NCI-H1436 treated with DMSO at 0.1 percent for 48 hours (cell line): ENCODE results near the gene TUBB3.
"Not testable (repeated sequence)": the region's sequence is repeated elsewhere in the genome, so short reads cannot be mapped to it uniquely, and the experiment has no call there.

Source experiments
- DNase-seq: peaks from one replicate; lab custom pipeline; 2025; lab: John Stamatoyannopoulos, UW

Gene TUBB3

DNA sequence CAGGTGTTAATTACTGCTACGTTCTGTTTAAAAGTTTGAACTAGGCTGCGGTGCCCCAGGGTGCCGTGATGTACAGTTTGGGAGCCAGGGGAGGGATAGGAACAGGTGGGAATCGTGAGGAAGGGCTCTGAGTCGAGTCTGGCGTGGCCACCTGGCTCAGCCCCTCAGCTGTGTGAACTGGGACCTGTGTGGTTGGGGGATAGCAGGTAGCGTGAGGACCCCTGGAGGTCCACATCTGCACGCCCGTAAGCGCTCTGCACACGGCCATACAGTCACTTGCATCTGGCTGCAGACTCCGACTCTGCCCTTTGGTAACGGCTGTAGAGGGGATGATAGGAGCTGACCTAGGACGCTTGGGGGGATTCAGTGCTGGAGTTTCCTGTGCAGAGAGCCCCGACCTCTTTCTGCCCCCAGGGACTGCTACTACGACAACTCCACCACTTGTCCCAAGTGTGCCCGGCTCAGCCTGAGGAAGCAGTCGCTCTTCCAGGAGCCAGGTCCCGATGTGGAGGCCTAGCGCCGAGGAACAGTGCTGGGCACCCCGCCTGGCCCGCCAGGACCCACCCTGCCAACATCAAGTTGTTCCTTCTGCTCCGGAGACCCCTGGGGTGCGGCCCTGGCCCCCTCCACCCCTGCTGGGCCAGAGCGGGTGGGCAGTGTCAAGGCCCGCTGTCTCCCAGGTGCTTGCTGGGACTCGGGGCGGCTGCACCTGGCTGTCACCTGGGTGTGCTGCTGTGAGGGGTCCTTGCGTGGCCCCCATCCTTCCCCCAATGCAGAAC is 42.5 kb downstream of the TUBB3 start:
- DNase-seq, result no peak

DNA sequence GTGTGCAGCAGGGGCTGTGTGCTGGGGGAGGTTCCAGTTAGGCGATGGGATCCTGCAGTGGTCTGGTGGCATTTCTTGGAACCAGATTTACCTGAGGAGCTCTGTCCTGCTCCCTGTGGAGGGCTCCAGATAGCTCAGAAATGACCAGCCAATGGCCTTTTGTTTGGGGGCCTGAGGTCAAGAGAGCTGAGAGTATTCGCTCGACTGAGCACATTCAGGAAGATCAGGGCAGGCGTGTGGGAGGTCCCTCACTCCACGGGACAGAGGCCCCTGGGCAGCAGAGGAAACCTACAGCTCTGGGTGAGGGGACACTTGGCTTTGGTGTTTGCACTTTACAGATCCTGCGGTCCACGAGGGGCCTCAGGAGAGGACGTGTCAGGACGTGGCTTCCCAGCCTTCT is 43.6 kb downstream of the TUBB3 start:
- no peak for DNase-seq

DNA sequence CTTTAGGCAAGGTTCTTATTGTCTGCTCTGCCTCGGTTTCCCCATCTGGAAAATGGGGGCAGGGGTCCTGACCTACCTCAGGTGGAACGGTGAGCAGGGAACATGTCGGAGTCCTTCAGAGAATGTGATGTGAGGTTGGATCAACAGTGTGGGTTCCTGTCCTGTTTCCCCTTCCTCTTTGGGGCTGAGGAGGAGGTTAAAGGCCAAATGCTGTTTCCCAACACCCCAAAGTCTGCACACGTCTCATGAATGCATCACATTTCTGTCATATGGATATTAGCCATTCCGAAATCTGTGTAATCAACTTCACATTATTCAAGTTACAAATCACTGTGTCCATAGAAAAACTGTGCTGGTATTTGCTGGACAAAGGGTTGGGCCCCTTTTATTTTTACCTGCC is 44.3 kb downstream of the TUBB3 start:
- DNase-seq, result not testable (repeated sequence)

DNA sequence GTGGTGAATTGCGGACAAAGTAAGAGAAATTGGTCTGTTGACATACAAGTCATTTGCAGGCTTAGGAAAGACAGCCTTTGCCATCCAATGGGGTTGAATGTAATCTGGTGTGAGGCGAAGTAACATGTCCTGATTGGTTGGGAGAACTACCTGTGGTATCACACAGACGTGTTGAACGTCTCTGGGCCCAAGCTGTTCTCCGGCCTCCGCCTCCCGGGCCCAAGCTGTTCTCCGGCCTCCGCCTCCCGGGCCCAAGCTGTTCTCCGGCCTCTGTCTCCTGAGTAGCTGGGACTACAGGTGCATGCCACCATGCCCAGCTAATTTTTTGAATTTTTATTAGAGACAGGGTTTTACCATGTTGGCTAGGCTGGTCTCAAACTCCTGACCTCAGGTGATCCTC is 44.9 kb downstream of the TUBB3 start:
- DNase-seq, result not testable (repeated sequence)

DNA sequence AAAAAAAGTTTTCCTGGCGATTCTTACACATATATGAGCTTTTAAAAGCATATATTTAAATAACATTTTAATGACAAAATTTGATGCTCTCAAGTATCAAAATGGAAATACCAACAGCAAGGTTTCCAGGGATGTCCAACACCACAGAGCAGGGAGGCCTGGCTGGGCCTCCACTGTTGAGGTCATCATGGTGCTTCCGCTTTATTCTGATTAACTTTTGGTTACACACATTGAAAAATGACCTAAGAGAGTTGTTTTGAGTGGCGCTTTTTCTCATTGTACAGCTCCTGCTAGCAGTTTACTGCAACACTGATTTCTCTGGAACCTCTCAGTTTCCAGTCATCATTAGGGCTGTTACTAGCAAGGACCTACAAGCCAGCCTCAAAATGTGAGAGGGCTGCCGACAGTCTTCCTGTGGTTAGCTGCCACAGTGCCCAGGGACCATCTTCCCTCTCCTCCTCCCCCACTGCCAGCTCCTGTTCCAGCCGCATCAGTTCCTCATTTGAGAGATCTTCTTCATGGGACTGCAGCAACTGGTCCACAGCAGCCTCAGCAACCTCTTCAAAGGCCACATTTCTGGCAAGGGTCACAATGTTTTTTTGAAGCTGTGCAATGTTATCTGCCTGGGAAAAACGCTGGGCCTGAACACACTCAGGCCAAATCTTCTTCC is 46.7 kb downstream of the TUBB3 start:
- DNase-seq, result no peak

DNA sequence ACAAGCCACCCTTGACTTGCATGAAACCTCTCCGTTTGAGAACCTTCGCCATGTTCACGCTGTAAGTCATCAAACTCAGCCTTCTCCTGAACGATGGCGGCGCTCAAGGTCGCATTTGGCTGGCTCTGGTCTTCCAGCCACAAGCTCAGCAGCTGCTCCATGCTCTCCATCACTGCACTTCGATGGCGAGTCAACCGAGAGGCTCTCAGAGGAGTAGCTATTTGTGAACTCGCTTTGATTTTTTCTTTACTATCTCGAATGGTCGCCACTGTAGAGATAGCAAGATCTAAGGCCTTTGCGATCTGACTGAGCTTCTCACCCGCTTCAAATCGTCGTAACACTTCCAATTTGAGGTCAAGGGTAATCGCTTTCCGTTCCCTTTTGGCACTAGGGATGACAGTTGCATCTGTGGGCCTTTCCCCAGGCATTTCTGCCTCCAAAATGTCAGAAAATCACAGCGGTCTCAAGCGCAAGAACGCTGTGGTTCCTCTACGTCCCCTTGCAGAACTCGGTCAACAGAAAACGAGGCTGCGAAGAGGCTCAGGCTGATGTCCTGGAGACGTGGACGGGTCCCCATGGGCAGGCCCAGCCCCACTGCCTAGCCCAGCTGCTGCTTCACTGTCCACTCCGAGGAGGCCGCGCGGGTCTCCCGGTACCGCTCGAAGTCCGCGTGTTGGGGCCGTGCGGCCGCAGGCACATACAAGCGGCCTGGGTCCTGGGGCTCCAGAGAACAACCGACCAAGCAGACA is 48.5 kb downstream of the TUBB3 start:
- no peak for DNase-seq

DNA sequence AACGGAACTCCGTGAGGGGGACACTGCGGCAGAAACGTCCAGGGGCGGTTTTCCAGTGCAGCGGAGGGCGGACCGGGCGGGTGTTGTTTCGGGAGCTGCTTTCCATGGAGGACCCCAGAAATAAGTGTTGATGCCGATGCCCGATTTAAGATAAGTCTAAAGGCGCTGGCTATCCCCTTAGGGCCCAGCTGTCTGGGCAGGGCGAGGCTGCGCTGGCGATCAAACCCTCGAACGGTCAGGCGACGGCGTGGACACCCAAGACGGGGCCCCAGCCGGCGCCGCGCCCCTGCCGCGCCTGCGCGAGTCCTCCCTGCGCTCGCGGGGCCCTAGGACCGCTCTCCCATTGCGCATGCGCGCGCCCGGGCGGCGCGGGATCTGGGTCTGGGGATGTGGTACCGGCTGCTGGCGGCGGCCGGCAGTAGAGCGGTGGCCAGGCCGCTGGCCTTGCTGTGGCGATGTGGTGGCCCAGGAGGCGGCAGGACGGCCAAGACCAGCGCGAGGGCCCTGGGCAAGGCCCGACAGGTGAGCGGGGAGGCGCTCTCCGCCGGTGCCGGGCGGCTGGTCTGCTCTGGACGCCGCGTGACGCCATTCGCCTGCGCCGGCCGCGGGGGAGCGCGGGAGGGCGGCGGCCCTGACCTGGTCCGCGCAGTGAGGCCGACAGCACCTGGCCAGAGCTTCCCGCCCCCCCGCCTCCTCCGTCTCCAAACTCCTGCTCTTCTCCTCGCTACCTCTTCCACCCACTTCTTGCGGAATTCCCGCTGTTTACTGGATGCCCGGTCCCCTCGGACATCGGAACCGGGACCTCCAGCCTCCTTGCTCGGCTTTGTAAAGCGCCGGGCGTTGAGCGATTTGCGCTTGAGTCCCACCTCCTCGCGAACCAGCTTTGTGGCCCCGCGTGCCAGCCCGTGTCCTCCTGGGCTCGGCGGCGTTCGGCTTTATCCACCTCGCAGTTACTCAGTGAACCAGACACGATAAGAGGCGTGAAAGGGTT is 49.4 kb downstream of the TUBB3 start:
- DNase-seq, result peak; percentile 39

DNA sequence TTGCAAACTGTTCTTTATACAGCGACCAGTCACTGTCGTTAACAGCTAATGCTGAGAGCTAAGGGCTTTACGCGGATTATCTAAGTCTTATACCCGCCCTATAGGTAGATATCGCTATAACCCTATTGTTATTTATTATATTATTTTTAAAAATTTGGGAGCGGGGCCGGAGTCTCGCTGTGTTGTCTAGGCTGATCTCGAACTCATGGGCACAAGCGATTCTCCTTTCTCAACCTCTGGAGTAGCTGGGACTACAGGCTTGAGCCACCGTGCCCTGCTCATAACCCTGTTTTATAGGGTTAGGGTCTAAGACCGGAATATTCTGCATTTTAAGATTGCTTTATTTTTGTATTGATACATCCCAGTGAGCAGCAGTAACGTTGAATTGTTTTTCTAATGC is 50.1 kb downstream of the TUBB3 start:
- no peak for DNase-seq

DNA sequence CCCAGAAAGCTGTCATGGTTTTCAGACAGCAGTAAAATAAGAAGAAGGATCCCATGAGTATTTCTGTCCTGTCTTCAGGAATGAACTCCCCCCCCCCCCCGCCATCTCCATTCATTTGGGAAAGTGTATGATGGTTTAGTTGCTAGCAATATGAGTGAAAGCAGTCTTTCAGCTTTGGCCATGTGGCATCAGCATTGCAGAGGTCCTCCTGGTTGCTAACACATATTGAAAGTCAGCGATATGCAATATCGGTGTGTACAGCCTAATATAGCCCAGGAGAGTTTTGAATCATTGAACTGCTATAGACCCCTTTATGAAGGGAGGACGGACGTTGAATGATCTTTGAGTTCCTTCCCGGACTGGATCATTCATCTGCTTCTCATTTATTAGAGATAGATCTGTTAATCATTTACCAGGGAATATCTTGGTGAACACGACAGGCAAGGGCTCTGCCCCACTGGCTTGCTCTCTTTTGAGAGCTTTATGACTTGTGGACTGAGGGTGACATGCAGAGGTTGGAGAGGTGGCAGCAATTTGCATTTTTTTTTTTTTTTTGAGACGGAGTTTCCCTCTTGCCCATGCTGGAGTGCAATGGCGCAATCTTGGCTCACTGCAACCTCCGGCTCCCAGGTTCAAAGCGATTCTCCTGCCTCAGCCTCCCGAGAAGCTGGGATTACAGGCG is 50.7 kb downstream of the TUBB3 start:
- no peak for DNase-seq

DNA sequence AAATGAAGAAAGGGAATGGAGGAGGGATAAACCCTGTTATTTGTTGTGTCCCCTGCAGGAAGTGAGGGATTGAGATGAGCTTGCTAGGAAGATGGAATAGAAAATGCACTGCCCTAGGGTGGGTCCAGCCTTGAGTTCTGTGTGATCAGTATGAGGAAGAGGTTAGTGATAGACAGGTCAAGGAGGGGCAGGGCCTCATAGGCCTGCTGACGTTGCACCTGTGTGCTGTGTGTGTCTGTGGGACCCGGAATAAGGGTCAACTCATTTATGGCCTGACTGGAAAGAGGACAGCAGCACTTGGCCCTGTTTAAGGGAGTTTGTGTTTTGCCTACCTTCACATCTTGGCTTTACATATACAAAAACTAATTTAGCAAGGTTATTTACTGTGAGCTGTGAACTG is 51.7 kb downstream of the TUBB3 start:
- DNase-seq, result no peak

DNA sequence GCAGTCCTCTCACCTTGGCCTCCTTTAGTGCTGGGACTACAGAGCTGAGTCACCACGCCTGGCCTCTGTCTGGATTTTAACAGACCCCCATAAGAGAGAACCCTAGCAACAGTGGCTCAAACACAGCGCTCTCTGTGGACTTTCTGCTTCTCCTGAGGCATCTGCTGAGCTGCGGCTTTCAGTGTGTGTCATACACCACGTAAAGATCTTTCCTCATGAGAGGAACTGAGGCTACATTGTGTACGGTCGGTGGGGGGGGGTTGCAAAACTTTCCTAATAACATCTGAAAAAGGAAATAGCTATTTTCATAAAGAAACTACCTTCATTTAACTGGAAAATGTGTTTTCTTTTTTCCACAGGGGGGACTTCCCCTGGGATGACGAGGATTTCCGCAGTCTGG is 58.3 kb downstream of the TUBB3 start:
- no peak for DNase-seq

DNA sequence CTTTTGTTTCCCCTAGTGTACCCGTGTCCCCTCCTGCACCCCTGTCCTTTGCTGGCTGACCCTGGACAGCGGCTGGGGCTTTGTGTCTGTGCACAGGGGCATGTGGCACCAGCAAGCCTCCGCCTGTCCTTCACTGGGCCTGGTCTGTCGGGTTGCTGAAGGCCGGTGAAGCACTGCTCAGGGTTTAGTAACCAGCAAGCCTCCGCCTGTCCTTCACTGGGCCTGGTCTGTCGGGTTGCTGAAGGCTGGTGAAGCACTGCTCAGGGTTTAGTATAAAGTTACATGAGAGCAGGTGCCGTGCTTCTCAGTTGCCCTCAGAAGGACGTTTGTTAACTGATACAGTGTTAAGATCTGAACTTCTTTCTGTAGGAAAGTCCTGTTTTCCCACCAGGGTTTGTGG is 59.2 kb downstream of the TUBB3 start:
- no peak for DNase-seq

DNA sequence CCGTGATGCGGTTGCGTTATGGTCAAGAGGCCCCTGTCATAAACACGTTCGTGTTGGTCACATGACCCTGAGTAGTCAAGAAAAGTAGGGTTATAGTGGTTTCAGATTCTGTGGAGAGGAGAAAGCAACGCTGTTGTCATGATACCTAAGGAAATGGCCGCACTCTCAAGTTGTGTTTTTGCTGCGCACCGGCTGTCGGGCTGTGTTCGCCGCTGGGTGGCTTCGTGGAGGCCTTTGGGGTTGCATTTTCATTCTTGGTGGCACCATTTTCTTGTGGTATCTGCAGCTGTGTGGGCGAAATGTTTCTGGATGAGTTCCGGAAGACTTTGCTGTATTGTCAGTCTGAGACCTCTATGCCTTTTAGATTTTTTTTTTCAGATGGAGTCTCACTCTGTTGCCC is 60.4 kb downstream of the TUBB3 start:
- DNase-seq, result no peak

DNA sequence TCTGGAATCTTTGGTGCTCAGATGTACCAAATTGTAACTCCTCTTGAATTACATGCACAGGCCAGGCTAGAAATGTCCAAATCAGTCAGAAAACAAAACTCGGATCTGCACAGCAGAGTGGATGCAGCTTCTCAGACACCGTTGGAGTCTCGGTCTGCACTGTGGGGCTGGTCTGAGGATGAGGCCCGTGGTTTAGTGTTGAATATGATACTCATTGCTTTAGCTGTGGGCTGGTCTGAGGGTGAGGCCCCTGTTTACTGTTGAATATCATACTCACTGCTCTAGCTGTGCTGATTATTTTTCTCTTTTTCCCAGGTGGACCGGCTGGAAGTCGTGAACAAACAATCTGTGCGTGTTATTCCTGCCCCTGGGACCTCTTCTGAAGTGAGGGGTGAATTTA is 61.1 kb downstream of the TUBB3 start:
- DNase-seq, result no peak

DNA sequence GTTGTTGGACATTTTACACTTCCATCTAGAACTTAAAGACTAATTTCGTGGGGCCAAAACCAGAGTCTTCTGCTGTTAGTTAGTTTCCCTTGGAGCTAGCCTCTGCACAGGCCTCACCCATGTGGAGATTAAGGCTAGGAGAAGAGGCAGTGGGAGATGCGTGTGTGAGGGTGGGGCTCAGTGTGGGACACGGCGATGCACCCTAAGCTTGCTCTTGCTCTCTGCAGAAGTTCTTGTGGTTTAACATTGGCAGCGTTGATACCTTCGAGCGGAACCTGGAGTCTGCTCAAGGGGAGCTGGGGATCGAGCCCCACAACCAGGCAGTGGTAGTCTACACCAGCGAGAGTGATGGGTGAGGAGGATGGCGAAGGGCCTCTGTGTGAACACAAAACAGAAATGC is 62.1 kb downstream of the TUBB3 start:
- DNase-seq, result no peak
